ENCODE results near the gene SPATA18.

DNA sequence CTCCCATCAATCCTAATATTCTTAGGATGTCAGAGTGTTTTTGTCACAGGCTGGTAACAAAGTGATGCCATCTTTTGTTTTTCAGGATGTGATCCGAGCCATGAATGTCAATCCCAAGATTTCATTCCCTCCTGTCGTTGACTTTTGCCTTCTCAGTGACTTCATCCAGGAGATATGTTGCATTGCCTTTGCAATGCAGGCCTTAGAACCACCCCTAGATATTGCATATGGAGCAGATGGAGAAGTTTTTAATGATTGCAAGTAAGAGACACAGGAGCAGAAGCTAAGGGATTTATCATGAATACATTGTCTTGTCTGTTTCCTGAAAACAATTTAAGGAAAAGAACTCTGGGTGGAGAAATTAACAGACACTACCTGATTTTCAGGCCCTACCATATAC lies 28.6 kb downstream of the SPATA18 start:
- TF ChIP-seq, protein P1, sequence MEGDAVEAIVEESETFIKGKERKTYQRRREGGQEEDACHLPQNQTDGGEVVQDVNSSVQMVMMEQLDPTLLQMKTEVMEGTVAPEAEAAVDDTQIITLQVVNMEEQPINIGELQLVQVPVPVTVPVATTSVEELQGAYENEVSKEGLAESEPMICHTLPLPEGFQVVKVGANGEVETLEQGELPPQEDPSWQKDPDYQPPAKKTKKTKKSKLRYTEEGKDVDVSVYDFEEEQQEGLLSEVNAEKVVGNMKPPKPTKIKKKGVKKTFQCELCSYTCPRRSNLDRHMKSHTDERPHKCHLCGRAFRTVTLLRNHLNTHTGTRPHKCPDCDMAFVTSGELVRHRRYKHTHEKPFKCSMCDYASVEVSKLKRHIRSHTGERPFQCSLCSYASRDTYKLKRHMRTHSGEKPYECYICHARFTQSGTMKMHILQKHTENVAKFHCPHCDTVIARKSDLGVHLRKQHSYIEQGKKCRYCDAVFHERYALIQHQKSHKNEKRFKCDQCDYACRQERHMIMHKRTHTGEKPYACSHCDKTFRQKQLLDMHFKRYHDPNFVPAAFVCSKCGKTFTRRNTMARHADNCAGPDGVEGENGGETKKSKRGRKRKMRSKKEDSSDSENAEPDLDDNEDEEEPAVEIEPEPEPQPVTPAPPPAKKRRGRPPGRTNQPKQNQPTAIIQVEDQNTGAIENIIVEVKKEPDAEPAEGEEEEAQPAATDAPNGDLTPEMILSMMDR (IDR thresholded peaks at IDR 0.05; ENCODE audit: low read depth, low read length, missing input control), result no peak
- TF ChIP-seq, protein P2, sequence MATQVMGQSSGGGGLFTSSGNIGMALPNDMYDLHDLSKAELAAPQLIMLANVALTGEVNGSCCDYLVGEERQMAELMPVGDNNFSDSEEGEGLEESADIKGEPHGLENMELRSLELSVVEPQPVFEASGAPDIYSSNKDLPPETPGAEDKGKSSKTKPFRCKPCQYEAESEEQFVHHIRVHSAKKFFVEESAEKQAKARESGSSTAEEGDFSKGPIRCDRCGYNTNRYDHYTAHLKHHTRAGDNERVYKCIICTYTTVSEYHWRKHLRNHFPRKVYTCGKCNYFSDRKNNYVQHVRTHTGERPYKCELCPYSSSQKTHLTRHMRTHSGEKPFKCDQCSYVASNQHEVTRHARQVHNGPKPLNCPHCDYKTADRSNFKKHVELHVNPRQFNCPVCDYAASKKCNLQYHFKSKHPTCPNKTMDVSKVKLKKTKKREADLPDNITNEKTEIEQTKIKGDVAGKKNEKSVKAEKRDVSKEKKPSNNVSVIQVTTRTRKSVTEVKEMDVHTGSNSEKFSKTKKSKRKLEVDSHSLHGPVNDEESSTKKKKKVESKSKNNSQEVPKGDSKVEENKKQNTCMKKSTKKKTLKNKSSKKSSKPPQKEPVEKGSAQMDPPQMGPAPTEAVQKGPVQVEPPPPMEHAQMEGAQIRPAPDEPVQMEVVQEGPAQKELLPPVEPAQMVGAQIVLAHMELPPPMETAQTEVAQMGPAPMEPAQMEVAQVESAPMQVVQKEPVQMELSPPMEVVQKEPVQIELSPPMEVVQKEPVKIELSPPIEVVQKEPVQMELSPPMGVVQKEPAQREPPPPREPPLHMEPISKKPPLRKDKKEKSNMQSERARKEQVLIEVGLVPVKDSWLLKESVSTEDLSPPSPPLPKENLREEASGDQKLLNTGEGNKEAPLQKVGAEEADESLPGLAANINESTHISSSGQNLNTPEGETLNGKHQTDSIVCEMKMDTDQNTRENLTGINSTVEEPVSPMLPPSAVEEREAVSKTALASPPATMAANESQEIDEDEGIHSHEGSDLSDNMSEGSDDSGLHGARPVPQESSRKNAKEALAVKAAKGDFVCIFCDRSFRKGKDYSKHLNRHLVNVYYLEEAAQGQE (IDR thresholded peaks at IDR 0.05), result no peak
- TF ChIP-seq, protein P3, sequence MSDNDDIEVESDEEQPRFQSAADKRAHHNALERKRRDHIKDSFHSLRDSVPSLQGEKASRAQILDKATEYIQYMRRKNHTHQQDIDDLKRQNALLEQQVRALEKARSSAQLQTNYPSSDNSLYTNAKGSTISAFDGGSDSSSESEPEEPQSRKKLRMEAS (IDR thresholded peaks at IDR 0.05), result no peak
- no peak for TF ChIP-seq YY1 (IDR thresholded peaks at IDR 0.05)
- TF ChIP-seq, protein P4, sequence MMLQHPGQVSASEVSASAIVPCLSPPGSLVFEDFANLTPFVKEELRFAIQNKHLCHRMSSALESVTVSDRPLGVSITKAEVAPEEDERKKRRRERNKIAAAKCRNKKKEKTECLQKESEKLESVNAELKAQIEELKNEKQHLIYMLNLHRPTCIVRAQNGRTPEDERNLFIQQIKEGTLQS (IDR thresholded peaks at IDR 0.05), result no peak
- TF ChIP-seq TAF1 (conservative IDR thresholded peaks at IDR 0.05), result no peak
- no peak for TF ChIP-seq EGR1 (IDR thresholded peaks at IDR 0.05; ENCODE audit: low read depth in 2 of 2)
- TF ChIP-seq RAD21 (IDR thresholded peaks at IDR 0.05), result no peak
- TF ChIP-seq JUND (IDR thresholded peaks at IDR 0.05), result no peak
- no peak for TF ChIP-seq NR2F2 (IDR thresholded peaks at IDR 0.05)
- TF ChIP-seq FOXA1 (IDR thresholded peaks at IDR 0.05), result no peak
- TF ChIP-seq, protein P5, sequence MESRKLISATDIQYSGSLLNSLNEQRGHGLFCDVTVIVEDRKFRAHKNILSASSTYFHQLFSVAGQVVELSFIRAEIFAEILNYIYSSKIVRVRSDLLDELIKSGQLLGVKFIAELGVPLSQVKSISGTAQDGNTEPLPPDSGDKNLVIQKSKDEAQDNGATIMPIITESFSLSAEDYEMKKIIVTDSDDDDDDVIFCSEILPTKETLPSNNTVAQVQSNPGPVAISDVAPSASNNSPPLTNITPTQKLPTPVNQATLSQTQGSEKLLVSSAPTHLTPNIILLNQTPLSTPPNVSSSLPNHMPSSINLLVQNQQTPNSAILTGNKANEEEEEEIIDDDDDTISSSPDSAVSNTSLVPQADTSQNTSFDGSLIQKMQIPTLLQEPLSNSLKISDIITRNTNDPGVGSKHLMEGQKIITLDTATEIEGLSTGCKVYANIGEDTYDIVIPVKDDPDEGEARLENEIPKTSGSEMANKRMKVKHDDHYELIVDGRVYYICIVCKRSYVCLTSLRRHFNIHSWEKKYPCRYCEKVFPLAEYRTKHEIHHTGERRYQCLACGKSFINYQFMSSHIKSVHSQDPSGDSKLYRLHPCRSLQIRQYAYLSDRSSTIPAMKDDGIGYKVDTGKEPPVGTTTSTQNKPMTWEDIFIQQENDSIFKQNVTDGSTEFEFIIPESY (IDR thresholded peaks at IDR 0.05), result no peak
